MM.1S (cell line): Measurements from ENCODE around the gene MMP19.

Experiments
- DNase-seq: peaks from one replicate; pipeline ENCODE4 v3.0.0-alpha.2; 2015
- H2AFZ ChIP-seq: fragments of 300-600 bp; sonication (generic); 2 replicates; pipeline ENCODE4 v1.6.0; 2016; ENCODE audit warnings: antibody characterized with exemption, low read length
- H3F3A ChIP-seq: fragments of 300-600 bp; sonication (generic); 2 replicates; pipeline ENCODE4 v1.6.1; 2016; ENCODE audit warnings: mild to moderate bottlenecking, antibody characterized with exemption, low read length, moderate library complexity, mixed read lengths; ENCODE audit not compliant: insufficient read depth
- H3K27ac ChIP-seq: fragments of 300-600 bp; sonication (generic); 2 replicates; pipeline ENCODE4 v1.5.1; 2016; ENCODE audit warnings: mild to moderate bottlenecking, low read length
- H3K27me3 ChIP-seq: fragments of 300-600 bp; sonication (generic); replicated peaks from 2 replicates; pipeline ENCODE4 v1.6.0; 2016; ENCODE audit warnings: low read length; ENCODE audit not compliant: insufficient read depth
- H3K36me3 ChIP-seq: fragments of 300-600 bp; sonication (generic); replicated peaks from 2 replicates; pipeline ENCODE4 v1.6.1; 2016; ENCODE audit warnings: mild to moderate bottlenecking, low read length, mixed read lengths; ENCODE audit not compliant: insufficient read depth
- H3K4me1 ChIP-seq: fragments of 300-600 bp; sonication (generic); 2 replicates; pipeline ENCODE4 v1.6.1; 2016; ENCODE audit warnings: low read length, mixed read lengths
- H3K4me2 ChIP-seq: fragments of 300-600 bp; sonication (generic); 2 replicates; pipeline ENCODE4 v1.6.0; 2016; ENCODE audit warnings: low read depth, low read length
- H3K4me3 ChIP-seq: fragments of 300-600 bp; sonication (generic); 2 replicates; pipeline ENCODE4 v1.5.1; 2016; ENCODE audit warnings: low read length, mixed read lengths
- H3K79me2 ChIP-seq: fragments of 300-600 bp; sonication (generic); 2 replicates; pipeline ENCODE4 v1.6.1; 2016; ENCODE audit warnings: mixed run types, low read length, mixed read lengths
- H3K9ac ChIP-seq: fragments of 300-600 bp; sonication (generic); 2 replicates; pipeline ENCODE4 v1.6.1; 2016; ENCODE audit warnings: low read length, mixed read lengths
- H3K9me2 ChIP-seq: fragments of 300-600 bp; sonication (generic); replicated peaks from 2 replicates; pipeline ENCODE4 v1.6.1; 2016; ENCODE audit warnings: mild to moderate bottlenecking, low read length, mixed read lengths; ENCODE audit not compliant: insufficient read depth
- H3K9me3 ChIP-seq: fragments of 300-600 bp; sonication (generic); replicated peaks from 2 replicates; pipeline ENCODE4 v1.6.1; 2016; ENCODE audit warnings: mild to moderate bottlenecking, low read length, mixed read lengths; ENCODE audit not compliant: insufficient read depth
- H4K20me1 ChIP-seq: fragments of 300-600 bp; sonication (generic); 2 replicates; pipeline ENCODE4 v1.6.1; 2016; ENCODE audit warnings: mild to moderate bottlenecking, low read length, moderate library complexity, mixed read lengths; ENCODE audit not compliant: insufficient read depth
- EZH2 ChIP-seq: fragments of 300-600 bp; sonication (generic); optimal IDR thresholded peaks from 2 replicates; pipeline ENCODE3; 2017; ENCODE audit warnings: low read depth, mild to moderate bottlenecking, antibody characterized with exemption, low read length, mixed read lengths
- EZH2phosphoT487 ChIP-seq: fragments of 300-600 bp; sonication (generic); IDR thresholded peaks from 2 replicates; pipeline ENCODE4 v1.6.1; 2018; ENCODE audit warnings: antibody characterized with exemption, low read length
- TF ChIP-seq, protein P1 (sequence below): fragments of 300-600 bp; sonication (generic); IDR thresholded peaks from 2 replicates; pipeline ENCODE4 v1.5.1; 2016; ENCODE audit warnings: antibody characterized with exemption, low read length, mixed read lengths

The MMP19 gene

GRCh38 chr12:55818140-55818728 lies 24.5 kb downstream of the MMP19 start:
- Histone ChIP-seq H3K9me2 (no peaks in the 10 kb centered on the region), H3K4me2 (peak overlapping the region; percentile 95), H3K36me3 (peaks cover 6% of the 10 kb centered on the region; the same call in 1 of the 2 replicates), H3K27me3 (no peaks in the 10 kb centered on the region), H3K4me3 (peak overlapping the region; percentile 92), H3K27ac (peak overlapping the region; percentile 2; the same call in 1 of the 2 replicates), H3K4me1 (peaks cover 8% of the 10 kb centered on the region), H3K9ac (peak overlapping the region; percentile 71), H2AFZ (peak overlapping the region; percentile 47), H3K79me2 (peaks cover 69% of the 10 kb centered on the region), H4K20me1 (no peaks in the 10 kb centered on the region), H3K9me3 (no peaks in the 10 kb centered on the region), H3F3A (0 out of 2 replicates have a peak, but pooled peaks cover 5% of the 10 kb centered on the region)
- DNase-seq: no peak
- no peak for TF ChIP-seq EZH2phosphoT487
- TF ChIP-seq, protein P1, sequence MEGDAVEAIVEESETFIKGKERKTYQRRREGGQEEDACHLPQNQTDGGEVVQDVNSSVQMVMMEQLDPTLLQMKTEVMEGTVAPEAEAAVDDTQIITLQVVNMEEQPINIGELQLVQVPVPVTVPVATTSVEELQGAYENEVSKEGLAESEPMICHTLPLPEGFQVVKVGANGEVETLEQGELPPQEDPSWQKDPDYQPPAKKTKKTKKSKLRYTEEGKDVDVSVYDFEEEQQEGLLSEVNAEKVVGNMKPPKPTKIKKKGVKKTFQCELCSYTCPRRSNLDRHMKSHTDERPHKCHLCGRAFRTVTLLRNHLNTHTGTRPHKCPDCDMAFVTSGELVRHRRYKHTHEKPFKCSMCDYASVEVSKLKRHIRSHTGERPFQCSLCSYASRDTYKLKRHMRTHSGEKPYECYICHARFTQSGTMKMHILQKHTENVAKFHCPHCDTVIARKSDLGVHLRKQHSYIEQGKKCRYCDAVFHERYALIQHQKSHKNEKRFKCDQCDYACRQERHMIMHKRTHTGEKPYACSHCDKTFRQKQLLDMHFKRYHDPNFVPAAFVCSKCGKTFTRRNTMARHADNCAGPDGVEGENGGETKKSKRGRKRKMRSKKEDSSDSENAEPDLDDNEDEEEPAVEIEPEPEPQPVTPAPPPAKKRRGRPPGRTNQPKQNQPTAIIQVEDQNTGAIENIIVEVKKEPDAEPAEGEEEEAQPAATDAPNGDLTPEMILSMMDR: no peak
- TF ChIP-seq EZH2: no peak

DNA sequence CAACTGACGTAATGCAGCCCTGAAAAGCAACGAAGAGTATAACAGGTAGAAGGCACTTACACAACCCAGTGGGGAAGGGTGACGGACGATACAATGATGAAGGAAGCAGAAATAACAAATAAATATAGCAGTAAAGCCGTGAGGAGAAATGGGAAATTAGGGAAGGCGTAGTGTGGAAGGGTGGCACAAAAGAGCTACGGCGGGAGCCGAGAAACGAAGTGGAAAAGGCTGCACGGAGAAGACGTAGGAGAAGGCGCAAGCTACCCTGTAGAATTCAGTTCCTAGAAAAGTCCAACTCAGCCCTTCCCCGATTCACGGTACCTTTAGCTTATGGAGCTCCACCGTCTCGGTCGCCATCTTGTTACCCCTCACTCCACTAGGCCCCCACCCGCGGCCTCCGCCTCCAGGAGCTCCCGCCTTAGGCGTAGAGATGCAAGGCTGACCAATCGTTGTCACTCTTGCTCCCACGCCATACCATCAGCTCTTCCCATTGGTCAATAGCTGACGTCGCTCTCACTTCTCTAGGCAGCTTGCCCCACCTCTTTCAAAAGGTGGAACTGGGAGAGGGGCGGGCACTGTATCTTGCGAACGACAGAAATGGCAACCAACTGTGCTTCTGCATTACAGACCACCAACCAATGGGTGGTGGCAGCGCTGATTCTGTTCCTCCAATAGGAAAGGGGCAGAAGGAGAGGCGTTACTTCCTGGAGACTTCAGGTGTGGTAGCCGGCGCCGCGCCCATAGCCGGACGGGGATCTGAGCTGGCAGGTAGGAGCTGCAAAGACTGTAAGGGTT lies 25.2 kb downstream of the MMP19 start, which contains the start of the genes ORMDL2 and SARNP:
Gene ORMDL2, plus strand, starts transcription at position 697 of the 795 bp plus-strand sequence. CDS start 959 bp downstream, outside the sequence.
Gene SARNP, minus strand, starts transcription at position 380 of the 795 bp plus-strand sequence. Its CDS starts 23 bp downstream, at position 357.
- Histone ChIP-seq H3K9ac (peak within 1 kb of the TSS; percentile 84), H2AFZ (peak within 1 kb of the TSS; percentile 69), H3K4me2 (peak within 1 kb of the TSS; percentile 95), H3K4me1 (peaks cover 8% of the 10 kb centered on the region), H3F3A (0 out of 2 replicates have a peak, but pooled peaks cover 5% of the 10 kb centered on the region), H4K20me1 (peaks cover 1% of the 10 kb centered on the region; the same call in 1 of the 2 replicates), H3K9me2 (no peaks in the 10 kb centered on the region), H3K36me3 (peaks cover 6% of the 10 kb centered on the region; the same call in 1 of the 2 replicates), H3K27ac (peak within 1 kb of the TSS; percentile 43; the same call in 1 of the 2 replicates), H3K9me3 (no peaks in the 10 kb centered on the region), H3K27me3 (no peaks in the 10 kb centered on the region), H3K4me3 (peak within 1 kb of the TSS; percentile 94), H3K79me2 (peaks cover 76% of the 10 kb centered on the region)
- DNase-seq: peak; percentile 100
- TF ChIP-seq EZH2 (no peak), EZH2phosphoT487 (no peak)
- TF ChIP-seq, protein P1: no peak

DNA sequence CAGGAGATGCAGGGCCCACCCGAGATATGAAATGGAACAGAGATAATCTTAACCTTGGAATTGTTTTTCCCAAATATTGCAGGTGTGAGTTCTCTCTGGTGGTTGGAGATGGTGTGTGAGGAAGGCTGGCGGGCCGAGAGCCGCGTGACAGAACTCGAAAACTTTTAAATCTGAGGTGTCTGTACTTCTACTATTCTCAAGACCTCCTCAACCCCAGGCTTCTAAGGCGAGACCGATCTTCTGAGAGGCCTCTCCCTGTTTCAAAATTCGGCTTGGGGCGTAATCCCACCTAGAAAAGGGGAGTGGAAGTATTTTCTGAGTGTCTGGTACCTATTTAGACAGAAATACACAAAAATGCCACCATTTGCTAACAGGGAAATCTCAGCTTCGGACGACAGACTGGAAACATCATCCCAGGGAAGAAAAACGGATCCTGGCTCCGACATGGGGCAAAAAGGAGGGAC lies 25.8 kb downstream of the MMP19 start:
- DNase-seq: no peak
- no peaks in the 10 kb centered on the region for H3K27me3 ChIP-seq
- no peaks in the 10 kb centered on the region for H3K9me3 ChIP-seq
- peak overlapping the region; percentile 43; the same call in 1 of the 2 replicates for H3K27ac ChIP-seq
- peaks cover 6% of the 10 kb centered on the region; the same call in 1 of the 2 replicates for H3K36me3 ChIP-seq
- H3K4me3 ChIP-seq: peak overlapping the region; percentile 94
- H3F3A ChIP-seq: no peaks in the 10 kb centered on the region
- no peak for TF ChIP-seq EZH2phosphoT487
- peaks cover 82% of the 10 kb centered on the region for H3K79me2 ChIP-seq
- peaks cover 8% of the 10 kb centered on the region for H3K4me1 ChIP-seq
- H3K4me2 ChIP-seq: peak overlapping the region; percentile 44
- peaks cover 5% of the 10 kb centered on the region; the same call in 1 of the 2 replicates for H4K20me1 ChIP-seq
- H2AFZ ChIP-seq: peak overlapping the region; percentile 69
- no peaks in the 10 kb centered on the region for H3K9me2 ChIP-seq
- H3K9ac ChIP-seq: peak overlapping the region; percentile 84
